ENCODE results near the gene PDGFB. TPM values are rescaled to one million over a fixed set of nuclear protein-coding genes. Genes with fewer than 3 reads are reported as not detected.

Gene PDGFB
- total RNA-seq, 1 experiment from 2014 or later: 9.2 TPM

- H3K27ac Mint-ChIP-seq: no peak overlapping the region
- ChIA-PET POLR2A (no interaction called here), CTCF (interaction anchor here (1.4 to 2.1 kb wide), 2 partner anchors 11 to 56 kb away, joined by 3 to 12 read pairs; no protein-coding TSS in a partner anchor)
- H3K9me3 Mint-ChIP-seq: no peaks in the 10 kb centered on the region
- peaks cover 13% of the 10 kb centered on the region for H3K27me3 Mint-ChIP-seq (ENCODE audit: low read depth)
- ATAC-seq: no peak
- H3K36me3 Mint-ChIP-seq: peaks cover 16% of the 10 kb centered on the region
- TF ChIP-seq SP1 (CRISPR knock-in tag; conservative IDR thresholded peaks at IDR 0.05) (no peak), ATF1 (CRISPR knock-in tag; IDR thresholded peaks at IDR 0.05) (no peak), CDX4 (CRISPR knock-in tag; IDR thresholded peaks at IDR 0.05; ENCODE audit: borderline replicate concordance) (no peak), USF2 (CRISPR knock-in tag; IDR thresholded peaks at IDR 0.05) (no peak), ESRRA (CRISPR knock-in tag; IDR thresholded peaks at IDR 0.05; ENCODE audit: borderline replicate concordance) (no peak), CBFB (CRISPR knock-in tag; IDR thresholded peaks at IDR 0.05; ENCODE audit: low read depth) (no peak), ELF4 (CRISPR knock-in tag; IDR thresholded peaks at IDR 0.05; ENCODE audit: low read depth) (no peak), FOXP1 (CRISPR knock-in tag; IDR thresholded peaks at IDR 0.05; ENCODE audit: borderline replicate concordance) (no peak), ZNF121 (CRISPR knock-in tag; IDR thresholded peaks at IDR 0.05) (no peak), ZNF317 (CRISPR knock-in tag; IDR thresholded peaks at IDR 0.05; ENCODE audit: borderline replicate concordance, low read depth) (no peak), ATF2 (CRISPR knock-in tag; IDR thresholded peaks at IDR 0.05; ENCODE audit: borderline replicate concordance, low read depth) (no peak), GTF2I (CRISPR knock-in tag; conservative IDR thresholded peaks at IDR 0.05) (no peak), ZNF416 (CRISPR knock-in tag; IDR thresholded peaks at IDR 0.05) (no peak), ERG (CRISPR knock-in tag; IDR thresholded peaks at IDR 0.05) (no peak), TCF7 (CRISPR knock-in tag; IDR thresholded peaks at IDR 0.05; ENCODE audit: low read depth) (no peak)
- TF ChIP-seq, protein P1, sequence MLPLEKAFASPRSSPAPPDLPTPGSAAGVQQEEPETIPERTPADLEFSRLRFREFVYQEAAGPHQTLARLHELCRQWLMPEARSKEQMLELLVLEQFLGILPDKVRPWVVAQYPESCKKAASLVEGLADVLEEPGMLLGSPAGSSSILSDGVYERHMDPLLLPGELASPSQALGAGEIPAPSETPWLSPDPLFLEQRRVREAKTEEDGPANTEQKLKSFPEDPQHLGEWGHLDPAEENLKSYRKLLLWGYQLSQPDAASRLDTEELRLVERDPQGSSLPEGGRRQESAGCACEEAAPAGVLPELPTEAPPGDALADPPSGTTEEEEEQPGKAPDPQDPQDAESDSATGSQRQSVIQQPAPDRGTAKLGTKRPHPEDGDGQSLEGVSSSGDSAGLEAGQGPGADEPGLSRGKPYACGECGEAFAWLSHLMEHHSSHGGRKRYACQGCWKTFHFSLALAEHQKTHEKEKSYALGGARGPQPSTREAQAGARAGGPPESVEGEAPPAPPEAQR (CRISPR knock-in tag; IDR thresholded peaks at IDR 0.05): no peak
- TF ChIP-seq, protein P2, sequence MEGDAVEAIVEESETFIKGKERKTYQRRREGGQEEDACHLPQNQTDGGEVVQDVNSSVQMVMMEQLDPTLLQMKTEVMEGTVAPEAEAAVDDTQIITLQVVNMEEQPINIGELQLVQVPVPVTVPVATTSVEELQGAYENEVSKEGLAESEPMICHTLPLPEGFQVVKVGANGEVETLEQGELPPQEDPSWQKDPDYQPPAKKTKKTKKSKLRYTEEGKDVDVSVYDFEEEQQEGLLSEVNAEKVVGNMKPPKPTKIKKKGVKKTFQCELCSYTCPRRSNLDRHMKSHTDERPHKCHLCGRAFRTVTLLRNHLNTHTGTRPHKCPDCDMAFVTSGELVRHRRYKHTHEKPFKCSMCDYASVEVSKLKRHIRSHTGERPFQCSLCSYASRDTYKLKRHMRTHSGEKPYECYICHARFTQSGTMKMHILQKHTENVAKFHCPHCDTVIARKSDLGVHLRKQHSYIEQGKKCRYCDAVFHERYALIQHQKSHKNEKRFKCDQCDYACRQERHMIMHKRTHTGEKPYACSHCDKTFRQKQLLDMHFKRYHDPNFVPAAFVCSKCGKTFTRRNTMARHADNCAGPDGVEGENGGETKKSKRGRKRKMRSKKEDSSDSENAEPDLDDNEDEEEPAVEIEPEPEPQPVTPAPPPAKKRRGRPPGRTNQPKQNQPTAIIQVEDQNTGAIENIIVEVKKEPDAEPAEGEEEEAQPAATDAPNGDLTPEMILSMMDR (IDR thresholded peaks at IDR 0.05): no peak
- TF ChIP-seq, protein P3, sequence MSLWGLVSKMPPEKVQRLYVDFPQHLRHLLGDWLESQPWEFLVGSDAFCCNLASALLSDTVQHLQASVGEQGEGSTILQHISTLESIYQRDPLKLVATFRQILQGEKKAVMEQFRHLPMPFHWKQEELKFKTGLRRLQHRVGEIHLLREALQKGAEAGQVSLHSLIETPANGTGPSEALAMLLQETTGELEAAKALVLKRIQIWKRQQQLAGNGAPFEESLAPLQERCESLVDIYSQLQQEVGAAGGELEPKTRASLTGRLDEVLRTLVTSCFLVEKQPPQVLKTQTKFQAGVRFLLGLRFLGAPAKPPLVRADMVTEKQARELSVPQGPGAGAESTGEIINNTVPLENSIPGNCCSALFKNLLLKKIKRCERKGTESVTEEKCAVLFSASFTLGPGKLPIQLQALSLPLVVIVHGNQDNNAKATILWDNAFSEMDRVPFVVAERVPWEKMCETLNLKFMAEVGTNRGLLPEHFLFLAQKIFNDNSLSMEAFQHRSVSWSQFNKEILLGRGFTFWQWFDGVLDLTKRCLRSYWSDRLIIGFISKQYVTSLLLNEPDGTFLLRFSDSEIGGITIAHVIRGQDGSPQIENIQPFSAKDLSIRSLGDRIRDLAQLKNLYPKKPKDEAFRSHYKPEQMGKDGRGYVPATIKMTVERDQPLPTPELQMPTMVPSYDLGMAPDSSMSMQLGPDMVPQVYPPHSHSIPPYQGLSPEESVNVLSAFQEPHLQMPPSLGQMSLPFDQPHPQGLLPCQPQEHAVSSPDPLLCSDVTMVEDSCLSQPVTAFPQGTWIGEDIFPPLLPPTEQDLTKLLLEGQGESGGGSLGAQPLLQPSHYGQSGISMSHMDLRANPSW (CRISPR knock-in tag; conservative IDR thresholded peaks at IDR 0.05; ENCODE audit: low read depth): no peak
- TF ChIP-seq, protein P4, sequence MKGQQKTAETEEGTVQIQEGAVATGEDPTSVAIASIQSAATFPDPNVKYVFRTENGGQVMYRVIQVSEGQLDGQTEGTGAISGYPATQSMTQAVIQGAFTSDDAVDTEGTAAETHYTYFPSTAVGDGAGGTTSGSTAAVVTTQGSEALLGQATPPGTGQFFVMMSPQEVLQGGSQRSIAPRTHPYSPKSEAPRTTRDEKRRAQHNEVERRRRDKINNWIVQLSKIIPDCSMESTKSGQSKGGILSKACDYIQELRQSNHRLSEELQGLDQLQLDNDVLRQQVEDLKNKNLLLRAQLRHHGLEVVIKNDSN (CRISPR knock-in tag; IDR thresholded peaks at IDR 0.05): no peak
- no peak for DNase-seq (ENCODE audit: low spot score)
- H3K4me3 Mint-ChIP-seq: no peak overlapping the region
- peaks cover 30% of the 10 kb centered on the region for H3K4me1 Mint-ChIP-seq
Measured at GRCh38 chr22:39226353-39226752, 18.4 kb downstream of the PDGFB start.

Measured in WTC11 (cell line).